Transverse colon (tissue), 3 donors: ENCODE measurements around the gene MACF1.

Experiments used
- CTCF ChIP-seq, 5 experiments: fragments of 200-600 bp in 3 of 5; fragments of 450-650 bp in 2 of 5; sonication (generic) in 3 of 5; IDR thresholded peaks; 1 replicate in 2 of 5; 2 replicates in 3 of 5; pipeline ENCODE4 v1.5.1; 2016 to 2017; ENCODE audit warnings: antibody characterized with exemption in 5 of 5, inconsistent platforms in 3 of 5, mild to moderate bottlenecking in 2 of 5, moderate library complexity in 1 of 5
- EP300 ChIP-seq: sonication (generic); formaldehyde crosslinking; IDR thresholded peaks from one replicate; pipeline ENCODE4 v1.6.1; 2017; ENCODE audit warnings: antibody characterized with exemption, low read depth
- POLR2A ChIP-seq: fragments of 450-650 bp; IDR thresholded peaks from one replicate; pipeline ENCODE4 v1.6.1; 2016; ENCODE audit warnings: antibody characterized with exemption, mild to moderate bottlenecking, moderate library complexity

GRCh38 chr1:39337067-39337466 is 132.6 kb downstream of the MACF1 start:
- TF ChIP-seq EP300 (no peak), CTCF (IDR thresholded peaks at IDR 0.05) (no peak), POLR2A (no peak)
